Gastrocnemius medialis (tissue), 4 donors: ENCODE measurements around the gene FBXO27.

Experiments
- CTCF ChIP-seq, 5 experiments: fragments of 450-650 bp in 3 of 5; fragments of 200-600 bp in 2 of 5; sonication (generic) in 2 of 5; IDR thresholded peaks in 4 of 5; conservative IDR thresholded peaks in 1 of 5; 1 replicate in 4 of 5; 2 replicates in 1 of 5; pipeline ENCODE4 v1.5.1; 2016 to 2019; ENCODE audit warnings: antibody characterized with exemption in 5 of 5, mild to moderate bottlenecking in 3 of 5, moderate library complexity in 3 of 5
- POLR2A ChIP-seq, 2 donors: fragments of 450-650 bp; IDR thresholded peaks; one replicate each; pipeline ENCODE4 v1.6.1; 2017; ENCODE audit warnings: antibody characterized with exemption in 2 of 2, mild to moderate bottlenecking in 2 of 2, moderate library complexity in 2 of 2

- no peak for TF ChIP-seq POLR2A (IDR thresholded peaks at IDR 0.05)
- TF ChIP-seq CTCF (IDR thresholded peaks at IDR 0.05 in 4 of 5, conservative IDR thresholded peaks at IDR 0.05 in 1 of 5) = no peak
Observed at GRCh38 chr19:38993271-38993670, 39.1 kb downstream of the FBXO27 start.
